Measurements from ENCODE around the gene TMEM63C.

DNA sequence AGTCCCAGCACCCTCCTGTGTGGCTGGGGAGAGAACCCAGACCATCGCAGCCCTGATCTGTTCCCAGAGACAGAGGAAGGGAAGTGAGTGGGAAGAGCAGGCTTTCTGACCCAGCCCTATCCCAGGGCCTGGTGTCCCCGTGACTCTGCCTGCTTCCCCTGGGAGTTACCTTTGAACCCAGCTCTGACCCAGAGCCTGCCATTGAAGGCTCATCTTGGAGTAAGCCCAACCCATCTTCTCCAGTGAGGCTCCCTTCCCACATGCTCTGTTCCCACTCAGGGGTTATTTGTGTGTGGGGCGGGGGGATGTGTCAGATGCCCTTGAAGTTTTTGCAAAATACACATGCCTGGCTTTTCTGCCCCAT, 6.0 kb downstream of the TMEM63C start:
- TF ChIP-seq CTCF (IDR thresholded peaks at IDR 0.05) (no peak), POLR2A (IDR thresholded peaks at IDR 0.05) (no peak), POLR2AphosphoS5 (IDR thresholded peaks at IDR 0.05) (no peak)
